OCI-LY3 (cell line): Measurements from ENCODE around the gene SENP6.
"Not testable (repeated sequence)": the region's sequence is repeated elsewhere in the genome, so short reads cannot be mapped to it uniquely, and the experiment has no call there.

Experiments used
- H2AFZ ChIP-seq: fragments of 200-600, 300-600 bp; shearing (Covaris generic); 2 replicates; pipeline ENCODE4 v1.6.0; 2014; ENCODE audit warnings: antibody characterized with exemption, low read depth, low read length
- H3K27ac ChIP-seq: fragments of 200-600, 300-600 bp; sonication (generic); 2 replicates; pipeline ENCODE4 v1.5.1; 2014; ENCODE audit warnings: mild to moderate bottlenecking, low read length, moderate library complexity, mixed read lengths
- H3K27me3 ChIP-seq: fragments of 200-600, 300-600 bp; sonication (generic); 2 replicates; pipeline ENCODE4 v1.6.1; 2014; ENCODE audit warnings: low read depth, low read length, mixed read lengths
- H3K36me3 ChIP-seq: fragments of 200-600, 300-600 bp; sonication (generic); replicated peaks from 2 replicates; pipeline ENCODE3; 2014; ENCODE audit warnings: low read depth, low read length, mixed read lengths
- H3K4me1 ChIP-seq: fragments of 300-600, 200-600 bp; sonication (generic); 2 replicates; pipeline ENCODE4 v1.6.1; 2014; ENCODE audit warnings: low read length, mixed read lengths
- H3K4me2 ChIP-seq: fragments of 200-600, 300-600 bp; sonication (generic); 2 replicates; pipeline ENCODE4 v1.6.1; 2014; ENCODE audit warnings: low read length, mixed read lengths
- H3K4me3 ChIP-seq: fragments of 300-600, 200-600 bp; sonication (generic); 2 replicates; pipeline ENCODE4 v1.5.1; 2014; ENCODE audit warnings: antibody characterized with exemption, mild to moderate bottlenecking, low read length, moderate library complexity
- H3K79me2 ChIP-seq: fragments of 300-600, 200-600 bp; shearing (Covaris generic); 2 replicates; pipeline ENCODE4 v1.6.1; 2014; ENCODE audit warnings: mild to moderate bottlenecking, low read length, mixed read lengths
- H3K9ac ChIP-seq: fragments of 300-600, 200-600 bp; shearing (Covaris generic); 2 replicates; pipeline ENCODE4 v1.6.0; 2014; ENCODE audit warnings: mild to moderate bottlenecking, low read length, moderate library complexity
- H3K9me3 ChIP-seq: fragments of 200-600, 300-600 bp; shearing (Covaris generic); 2 replicates; pipeline ENCODE4 v1.6.1; 2014; ENCODE audit warnings: low read length, mixed read lengths; ENCODE audit not compliant: insufficient read depth
- H4K20me1 ChIP-seq: fragments of 200-600, 300-600 bp; sonication (generic); 2 replicates; pipeline ENCODE4 v1.6.1; 2016; ENCODE audit warnings: low read length, mixed read lengths; ENCODE audit not compliant: insufficient read depth
- EZH2phosphoT487 ChIP-seq: fragments of 200-600 bp; shearing (Covaris generic); IDR thresholded peaks from 2 replicates; pipeline ENCODE4 v1.6.1; 2018; ENCODE audit warnings: antibody characterized with exemption, mixed run types, low read depth
- TF ChIP-seq, protein P1 (sequence below): fragments of 200-600, 300-600 bp; sonication (generic); IDR thresholded peaks from 2 replicates; pipeline ENCODE4 v1.5.1; 2014; ENCODE audit warnings: antibody characterized with exemption, low read length, low read depth

Gene SENP6

GRCh38 chr6:75566137-75566767 lies 35.4 kb upstream of the SENP6 start:
- Histone ChIP-seq H4K20me1 (no peaks in the 10 kb centered on the region), H2AFZ (no peak overlapping the region), H3K4me1 (no peaks in the 10 kb centered on the region), H3K4me2 (no peak overlapping the region), H3K4me3 (no peak overlapping the region), H3K9ac (no peak overlapping the region), H3K79me2 (no peaks in the 10 kb centered on the region), H3K27me3 (no peaks in the 10 kb centered on the region), H3K27ac (no peak overlapping the region), H3K36me3 (peaks cover 4% of the 10 kb centered on the region), H3K9me3 (peaks cover 18% of the 10 kb centered on the region)
- TF ChIP-seq, protein P1, sequence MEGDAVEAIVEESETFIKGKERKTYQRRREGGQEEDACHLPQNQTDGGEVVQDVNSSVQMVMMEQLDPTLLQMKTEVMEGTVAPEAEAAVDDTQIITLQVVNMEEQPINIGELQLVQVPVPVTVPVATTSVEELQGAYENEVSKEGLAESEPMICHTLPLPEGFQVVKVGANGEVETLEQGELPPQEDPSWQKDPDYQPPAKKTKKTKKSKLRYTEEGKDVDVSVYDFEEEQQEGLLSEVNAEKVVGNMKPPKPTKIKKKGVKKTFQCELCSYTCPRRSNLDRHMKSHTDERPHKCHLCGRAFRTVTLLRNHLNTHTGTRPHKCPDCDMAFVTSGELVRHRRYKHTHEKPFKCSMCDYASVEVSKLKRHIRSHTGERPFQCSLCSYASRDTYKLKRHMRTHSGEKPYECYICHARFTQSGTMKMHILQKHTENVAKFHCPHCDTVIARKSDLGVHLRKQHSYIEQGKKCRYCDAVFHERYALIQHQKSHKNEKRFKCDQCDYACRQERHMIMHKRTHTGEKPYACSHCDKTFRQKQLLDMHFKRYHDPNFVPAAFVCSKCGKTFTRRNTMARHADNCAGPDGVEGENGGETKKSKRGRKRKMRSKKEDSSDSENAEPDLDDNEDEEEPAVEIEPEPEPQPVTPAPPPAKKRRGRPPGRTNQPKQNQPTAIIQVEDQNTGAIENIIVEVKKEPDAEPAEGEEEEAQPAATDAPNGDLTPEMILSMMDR = no peak
- no peak for TF ChIP-seq EZH2phosphoT487

GRCh38 chr6:75568100-75568499 lies 33.6 kb upstream of the SENP6 start:
- TF ChIP-seq, protein P1 = no peak
- no peak for TF ChIP-seq EZH2phosphoT487
- Histone ChIP-seq H4K20me1 (no peaks in the 10 kb centered on the region), H2AFZ (no peak overlapping the region), H3K4me1 (no peaks in the 10 kb centered on the region), H3K9me3 (peaks cover 18% of the 10 kb centered on the region), H3K4me3 (no peak overlapping the region), H3K36me3 (peaks cover 4% of the 10 kb centered on the region), H3K4me2 (no peak overlapping the region), H3K27ac (no peak overlapping the region), H3K79me2 (no peaks in the 10 kb centered on the region), H3K9ac (no peak overlapping the region), H3K27me3 (no peaks in the 10 kb centered on the region)

GRCh38 chr6:75568965-75569364 lies 32.7 kb upstream of the SENP6 start:
- Histone ChIP-seq H3K27ac (no peak overlapping the region), H2AFZ (no peak overlapping the region), H3K36me3 (peaks cover 4% of the 10 kb centered on the region), H3K9me3 (peaks cover 18% of the 10 kb centered on the region), H3K27me3 (no peaks in the 10 kb centered on the region), H3K4me3 (no peak overlapping the region), H3K4me1 (no peaks in the 10 kb centered on the region), H3K9ac (no peak overlapping the region), H3K4me2 (no peak overlapping the region), H3K79me2 (no peaks in the 10 kb centered on the region), H4K20me1 (no peaks in the 10 kb centered on the region)
- TF ChIP-seq, protein P1 = no peak
- TF ChIP-seq EZH2phosphoT487 = no peak

GRCh38 chr6:75570671-75571070 lies 31.0 kb upstream of the SENP6 start:
- H3K36me3 ChIP-seq, H3K4me3 ChIP-seq, H4K20me1 ChIP-seq, H3K9ac ChIP-seq, H3K79me2 ChIP-seq, H3K27ac ChIP-seq, H3K27me3 ChIP-seq, H3K4me1 ChIP-seq, H3K4me2 ChIP-seq, H2AFZ ChIP-seq: not testable (repeated sequence)
- peaks cover 16% of the 10 kb centered on the region for H3K9me3 ChIP-seq
